GM18511 (cell line): ENCODE measurements around the gene TGM2.
A peak's percentile ranks its signal among the peaks of the same experiment; 100 is the strongest.
"Not testable (repeated sequence)": the region's sequence is repeated elsewhere in the genome, so short reads cannot be mapped to it uniquely, and the experiment has no call there.

Experiments used
- ATAC-seq: cut with Tn5 transposase; IDR thresholded peaks from one replicate; pipeline ENCODE4 v1.9.1; 2021; ENCODE audit warnings: mild to moderate bottlenecking, moderate library complexity; ENCODE audit not compliant: unreplicated experiment

Gene TGM2

DNA sequence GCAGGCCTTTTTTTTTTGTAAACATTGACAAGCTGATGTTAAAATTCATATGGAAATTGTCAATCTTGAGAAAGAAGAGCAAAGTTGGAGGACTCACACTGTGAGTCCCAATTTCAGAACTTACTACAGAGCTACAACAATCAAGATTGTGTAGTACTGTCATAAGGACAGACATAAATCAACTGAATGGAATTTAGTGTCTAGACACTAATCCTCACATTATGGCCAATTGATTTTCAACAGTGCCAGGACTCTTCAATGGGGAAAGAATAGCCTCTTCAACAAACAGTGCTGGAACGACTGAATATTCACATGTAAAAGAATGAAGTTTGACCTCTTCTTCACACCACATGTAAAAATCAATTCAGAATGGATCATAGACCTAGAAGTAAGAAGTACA, 60.8 kb downstream of the TGM2 start:
- ATAC-seq, result no peak

DNA sequence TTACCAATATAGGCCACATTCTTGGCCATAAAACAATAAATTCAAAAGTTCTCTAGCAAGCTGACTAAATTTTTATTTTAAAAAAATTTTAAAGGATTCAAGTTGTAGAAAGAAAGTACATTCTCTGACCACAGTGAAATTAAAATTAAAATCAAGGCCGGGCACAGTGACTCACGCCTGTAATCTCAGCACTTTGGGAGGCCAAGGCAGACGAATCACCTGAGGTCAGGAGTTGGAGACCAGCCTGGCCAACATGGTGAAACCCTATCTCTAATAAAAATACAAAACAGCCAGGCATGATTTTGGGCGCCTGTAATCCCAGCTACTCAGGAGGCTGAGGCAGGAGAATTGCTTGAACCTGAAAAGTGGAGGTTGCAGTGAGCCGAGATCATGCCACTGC, 62.9 kb downstream of the TGM2 start:
- ATAC-seq, result not testable (repeated sequence)

DNA sequence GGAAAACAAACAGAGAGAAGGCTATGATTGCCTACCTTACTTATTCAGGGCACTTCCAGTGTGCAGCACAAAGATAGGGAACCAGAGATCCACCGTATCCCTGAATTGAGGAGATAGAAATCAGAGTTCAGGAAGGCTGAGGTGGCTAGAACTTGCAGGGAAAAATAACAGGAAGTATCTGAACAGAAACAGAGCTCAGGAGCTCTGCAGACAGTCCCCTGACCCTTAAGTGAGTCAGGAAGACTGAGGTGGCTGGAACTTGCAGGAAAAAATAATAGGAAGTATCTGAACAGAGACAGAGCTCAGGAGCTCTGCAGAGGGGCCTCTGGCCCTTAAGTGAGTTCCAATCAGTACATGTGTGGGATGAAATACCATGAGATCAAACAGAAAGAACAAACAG, 66.1 kb downstream of the TGM2 start:
- ATAC-seq, result no peak

DNA sequence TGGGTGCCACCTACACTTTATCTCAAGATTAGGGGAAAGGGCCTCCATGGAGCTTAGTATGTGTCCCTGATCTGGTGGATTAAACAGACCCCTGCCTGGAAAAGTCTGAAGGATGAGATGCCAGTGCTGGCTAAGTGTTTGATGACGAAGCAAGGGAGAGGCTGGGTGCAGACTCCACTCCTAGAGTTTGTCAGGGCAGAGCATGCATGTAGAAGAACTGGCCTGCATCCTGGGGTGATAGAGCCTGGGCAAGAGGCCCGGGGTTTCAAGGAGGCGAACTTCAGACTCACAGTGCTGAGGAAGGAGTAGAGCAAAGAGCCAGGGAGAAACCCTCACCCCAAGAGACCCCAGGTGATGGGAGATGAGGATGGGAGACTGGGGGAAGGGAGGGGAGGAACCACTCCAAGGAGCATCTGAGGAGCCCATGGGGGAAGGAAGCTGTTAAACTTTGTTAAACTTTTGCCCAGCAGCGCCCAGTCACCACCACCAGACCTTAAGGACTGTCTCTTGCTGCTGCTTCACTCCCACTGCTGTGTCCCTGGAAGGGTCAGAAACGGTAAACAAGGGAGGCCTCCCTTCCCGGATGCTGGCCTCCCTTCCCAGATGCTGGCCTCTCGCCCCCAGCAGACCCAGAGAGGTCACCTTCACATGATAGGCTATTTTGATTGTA, 69.9 kb downstream of the TGM2 start:
- ATAC-seq, result no peak

DNA sequence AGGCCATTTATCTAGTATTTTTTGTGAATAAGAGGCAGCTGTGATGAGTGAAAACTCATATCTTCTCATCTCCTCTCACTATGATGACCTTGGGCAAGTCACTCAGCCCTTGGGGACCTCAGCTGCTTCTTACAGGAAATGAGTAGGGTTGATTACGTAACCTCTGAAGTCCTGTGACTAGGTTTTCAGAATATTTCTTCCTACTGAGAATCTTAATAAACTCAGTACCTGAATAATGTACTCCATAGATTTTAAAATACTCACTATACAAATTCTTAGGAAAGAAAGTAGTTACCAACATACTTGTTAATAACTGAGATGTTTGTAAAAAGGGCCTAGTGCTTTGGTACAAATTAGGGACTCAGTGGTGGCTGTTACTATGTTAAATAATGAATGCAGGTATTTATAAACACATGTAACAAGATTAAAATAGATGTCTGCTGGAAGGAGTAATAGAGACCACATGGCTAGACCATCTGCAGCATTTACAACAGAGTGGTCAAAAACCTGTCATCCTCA, 70.6 kb downstream of the TGM2 start:
- peak; percentile 74 for ATAC-seq

DNA sequence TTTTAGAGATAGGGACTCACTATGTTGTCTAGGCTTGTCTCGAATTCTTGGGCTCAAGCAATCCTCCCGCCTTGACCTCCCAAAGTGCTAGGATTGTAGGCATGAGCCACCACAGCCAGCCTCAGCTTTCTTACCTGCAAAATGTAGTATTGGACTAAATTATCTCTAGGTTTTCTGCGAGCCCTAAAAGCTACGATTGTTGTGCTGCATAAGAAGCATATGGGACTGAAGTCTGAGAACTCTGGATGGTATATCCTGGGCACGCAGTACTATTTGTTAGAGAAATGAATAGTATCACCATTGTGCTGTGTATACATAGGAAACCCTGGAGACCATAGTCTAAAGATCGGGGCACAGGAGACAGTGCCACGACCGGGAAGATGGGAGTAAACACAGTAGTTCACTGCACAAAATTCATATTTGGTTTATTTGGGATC, 71.4 kb downstream of the TGM2 start:
- no peak for ATAC-seq

DNA sequence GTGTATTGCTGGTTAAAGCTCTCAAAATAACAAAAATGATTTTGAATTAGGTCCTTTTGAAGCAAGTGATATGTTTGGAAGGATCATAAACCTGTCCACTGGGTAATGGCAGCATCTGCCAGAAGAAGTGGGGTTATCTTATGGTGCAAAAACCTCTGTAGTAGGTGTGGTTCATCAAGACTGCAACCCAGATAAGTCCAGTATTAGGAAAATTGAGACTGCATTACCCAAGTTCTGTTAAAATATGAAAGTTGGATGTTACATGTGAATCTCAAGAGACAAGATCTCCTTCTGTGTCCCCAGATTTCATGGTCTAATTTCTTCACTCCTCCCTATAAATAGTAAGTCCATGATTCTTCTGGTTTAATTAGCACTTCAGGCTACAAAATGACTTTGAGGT, 72.2 kb downstream of the TGM2 start:
- ATAC-seq, result no peak

DNA sequence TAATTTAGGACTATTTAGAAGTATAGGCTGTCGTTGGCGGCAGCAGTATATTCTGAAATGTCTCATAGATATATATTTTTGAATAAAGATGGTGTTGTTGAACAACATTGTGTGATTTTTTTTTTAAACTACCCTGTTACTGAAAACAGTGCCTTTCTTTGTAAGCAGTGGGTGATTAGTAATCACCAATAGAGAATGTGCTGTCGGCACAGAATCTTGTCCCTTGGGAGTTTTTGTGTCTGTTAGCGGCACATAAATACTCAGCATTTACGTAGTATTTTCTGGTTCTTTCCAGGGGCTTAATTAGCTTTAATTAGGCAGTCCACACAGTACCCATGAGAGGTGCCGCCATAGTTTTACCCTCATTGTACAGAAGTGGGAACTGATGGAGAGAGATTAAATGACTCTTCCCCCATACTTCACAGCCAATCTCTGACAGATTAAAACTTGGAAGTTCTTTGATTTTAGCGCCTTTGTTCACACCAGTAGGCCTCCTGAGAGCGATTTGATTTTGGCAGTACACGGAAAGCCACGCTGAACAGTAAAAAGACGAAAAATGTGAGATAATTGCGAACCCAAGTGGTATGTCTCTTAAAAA, 72.7 kb downstream of the TGM2 start:
- ATAC-seq, result no peak

DNA sequence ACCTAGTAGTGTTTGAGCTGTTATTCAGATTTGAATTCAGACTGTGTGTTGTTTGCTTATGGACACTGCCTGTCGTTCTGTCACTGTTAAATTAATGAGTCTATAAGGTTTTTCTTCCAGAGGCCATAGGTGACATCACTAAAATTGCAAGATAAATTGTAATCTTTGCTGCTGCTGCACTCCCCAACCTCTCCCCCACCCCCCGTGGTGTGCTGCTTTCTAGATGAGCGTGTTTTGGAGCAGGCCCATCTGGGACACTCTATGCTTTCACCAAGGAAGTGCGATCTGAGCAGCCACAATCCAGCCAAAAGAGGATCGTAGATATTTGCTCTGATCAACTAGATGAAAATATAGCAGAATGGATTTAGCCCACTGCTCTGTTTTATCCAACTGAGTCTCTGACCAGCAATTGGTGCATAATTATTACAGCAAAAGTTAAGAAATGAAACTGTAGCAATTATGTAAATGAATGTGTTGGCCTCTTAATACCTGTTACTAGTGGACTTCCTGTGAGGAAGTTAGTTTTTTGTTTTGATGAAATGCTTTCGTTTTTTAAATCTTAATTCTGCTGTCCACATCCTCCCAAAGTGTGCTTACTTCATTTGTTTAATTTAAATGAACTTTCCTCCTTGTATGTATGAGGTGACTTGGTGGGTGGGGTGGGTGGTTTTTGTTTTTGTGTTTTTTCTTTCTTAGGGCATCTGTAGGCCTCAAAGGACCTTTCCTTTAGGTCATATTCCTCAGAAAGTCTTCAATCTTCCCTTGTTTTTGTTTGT, 73.4 kb downstream of the TGM2 start:
- ATAC-seq, result no peak

DNA sequence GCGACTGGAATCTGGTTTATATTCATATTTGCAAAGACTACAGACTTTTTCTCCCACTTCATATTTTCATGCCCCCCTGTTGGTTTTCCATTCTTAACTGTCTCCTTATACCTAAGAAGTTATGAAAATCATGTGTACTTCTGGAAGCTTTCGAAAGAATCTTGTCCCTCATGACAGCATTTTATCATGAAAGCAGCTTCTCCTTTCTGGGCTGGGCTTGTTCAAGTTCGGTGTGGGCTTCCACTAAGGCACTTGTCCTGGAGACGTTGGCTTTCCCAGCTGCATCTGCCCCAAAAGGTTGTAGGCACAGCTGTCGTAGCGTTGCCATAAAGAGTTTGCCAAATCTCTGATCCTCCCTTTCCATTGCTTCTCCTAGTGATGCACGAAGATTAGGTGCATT, 75.0 kb downstream of the TGM2 start:
- ATAC-seq, result no peak

DNA sequence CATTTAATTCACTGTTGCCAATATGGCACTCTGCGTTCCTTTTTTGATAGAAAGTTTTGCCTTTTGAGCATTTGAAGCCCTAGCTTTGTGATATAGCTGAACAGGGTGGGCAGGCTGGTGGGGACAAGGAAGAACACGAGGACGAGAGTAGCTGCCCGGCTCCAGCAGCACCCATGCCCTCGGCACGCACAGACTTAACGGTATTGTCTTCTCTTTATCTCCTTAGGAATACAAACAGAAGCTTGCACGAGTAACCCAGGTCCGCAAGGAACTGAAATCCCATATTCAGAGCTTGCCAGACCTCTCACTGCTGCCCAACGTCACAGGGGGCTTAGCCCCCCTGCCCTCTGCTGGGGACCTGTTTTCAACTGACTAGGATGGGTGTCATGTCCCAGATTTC, 75.6 kb downstream of the TGM2 start:
- ATAC-seq, result no peak

DNA sequence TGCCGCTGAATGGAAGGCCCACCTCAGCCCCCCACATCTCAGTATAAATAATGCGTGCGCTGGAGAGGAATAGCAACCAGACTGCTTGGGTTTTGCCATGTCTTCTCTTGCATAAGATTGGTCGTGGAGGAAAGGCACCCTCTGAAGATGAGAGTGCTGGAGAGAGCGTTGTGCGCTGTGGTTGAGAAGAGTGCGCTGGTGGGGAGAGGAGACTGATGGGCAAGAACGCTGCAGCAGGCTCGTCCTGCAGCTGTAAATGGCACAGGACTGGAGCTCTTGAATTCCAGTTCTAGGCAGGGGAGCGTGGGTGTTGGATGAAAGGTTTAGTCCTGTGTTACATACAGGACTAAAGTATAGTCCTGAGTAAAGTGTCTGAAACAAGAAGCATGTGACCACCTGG, 80.0 kb downstream of the TGM2 start:
- ATAC-seq, result no peak

DNA sequence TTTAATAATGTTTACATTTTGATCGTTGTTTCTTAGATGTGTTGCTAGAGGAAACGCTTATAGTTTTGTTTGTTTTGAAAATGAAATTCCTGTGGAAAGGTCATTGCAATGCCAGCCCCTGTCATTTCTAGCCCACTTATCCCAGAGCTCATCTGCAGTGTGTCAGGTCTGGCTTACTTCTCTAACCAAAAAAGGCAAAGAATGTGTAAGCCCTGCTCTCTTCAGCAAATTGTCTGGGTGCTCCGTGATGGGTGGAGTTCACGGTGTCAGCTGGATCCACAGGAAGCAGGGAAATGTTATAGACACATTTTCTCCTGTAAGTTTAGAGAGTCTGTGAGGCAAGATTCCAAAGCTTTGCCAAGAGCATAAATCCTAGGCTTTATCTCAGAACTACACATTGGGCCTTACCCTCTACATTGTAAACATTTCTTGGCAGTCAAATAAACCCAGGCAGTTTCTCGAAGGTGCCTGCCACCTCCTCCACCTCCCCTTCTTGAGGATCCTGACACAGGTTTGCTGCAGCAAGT, 80.6 kb downstream of the TGM2 start:
- no peak for ATAC-seq

DNA sequence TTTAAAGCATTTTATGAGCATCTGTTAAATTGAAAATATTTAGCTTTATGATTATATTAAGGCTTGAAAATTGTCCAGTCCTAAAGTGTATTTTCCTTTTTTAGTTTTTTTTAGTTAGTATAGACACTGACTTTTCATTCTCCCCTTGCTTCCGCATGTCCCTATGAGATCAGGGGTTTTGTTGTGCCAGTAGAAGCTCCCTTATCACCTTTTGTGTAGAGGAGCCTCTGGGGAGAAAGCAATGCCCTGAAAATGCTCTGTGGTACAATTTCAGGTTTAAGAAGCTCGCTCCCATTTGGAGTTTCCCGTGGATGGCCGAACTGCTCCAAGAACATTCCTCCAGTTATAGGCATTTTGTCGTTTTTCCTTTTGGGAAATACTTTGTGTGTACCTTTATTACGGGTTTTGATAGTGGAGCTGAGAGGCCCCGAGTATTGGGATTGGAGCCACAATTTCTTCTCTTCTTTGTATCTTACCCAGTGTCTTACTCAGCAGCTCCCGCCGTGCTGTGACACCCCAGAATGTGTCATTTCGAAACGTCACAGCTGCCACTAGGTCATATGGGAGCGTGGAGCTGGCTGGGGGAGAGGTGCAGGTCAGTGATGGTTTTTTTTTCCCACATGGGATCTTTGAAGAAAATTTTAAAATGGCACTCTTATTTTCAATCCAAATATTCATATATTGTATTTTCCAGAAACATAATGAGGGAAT, 81.6 kb downstream of the TGM2 start:
- ATAC-seq, result no peak

DNA sequence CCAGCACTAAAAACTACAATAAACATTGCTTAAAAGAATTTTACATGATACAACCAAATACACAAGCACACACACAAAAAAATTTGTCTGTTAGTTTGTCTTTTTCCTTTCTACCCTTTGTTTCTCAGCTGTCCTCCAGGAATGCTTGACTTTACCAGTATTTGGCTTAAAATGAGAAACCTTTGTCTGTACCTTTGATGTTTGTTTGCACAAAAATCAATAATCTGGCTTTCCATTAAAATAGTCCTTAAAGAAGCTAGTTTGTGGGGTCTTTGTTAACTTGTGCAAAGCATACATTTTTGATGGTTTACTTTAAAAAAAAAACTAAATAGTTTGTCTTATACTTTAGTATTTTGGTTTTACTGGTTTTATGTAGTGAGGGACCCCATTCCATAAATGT, 82.2 kb downstream of the TGM2 start:
- ATAC-seq, result no peak

DNA sequence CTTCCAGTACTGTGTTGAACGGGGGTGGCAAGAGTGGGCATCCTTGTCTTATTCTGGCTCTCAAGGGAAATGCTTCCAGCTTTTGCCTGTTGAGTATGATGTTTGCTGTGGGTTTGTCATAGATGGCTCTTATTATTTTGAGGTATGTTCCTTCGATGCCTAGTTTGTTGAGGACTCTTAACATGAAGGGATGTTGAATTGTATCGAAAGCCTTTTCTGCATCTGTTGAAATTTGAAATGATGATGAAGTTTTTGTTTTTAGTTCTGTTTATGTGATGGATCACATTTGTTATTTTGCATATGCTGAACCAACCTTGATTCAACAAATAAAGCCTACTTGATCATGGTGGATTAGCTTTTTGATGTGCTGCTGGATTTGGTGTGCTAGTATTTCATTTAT, 83.5 kb downstream of the TGM2 start:
- no peak for ATAC-seq

DNA sequence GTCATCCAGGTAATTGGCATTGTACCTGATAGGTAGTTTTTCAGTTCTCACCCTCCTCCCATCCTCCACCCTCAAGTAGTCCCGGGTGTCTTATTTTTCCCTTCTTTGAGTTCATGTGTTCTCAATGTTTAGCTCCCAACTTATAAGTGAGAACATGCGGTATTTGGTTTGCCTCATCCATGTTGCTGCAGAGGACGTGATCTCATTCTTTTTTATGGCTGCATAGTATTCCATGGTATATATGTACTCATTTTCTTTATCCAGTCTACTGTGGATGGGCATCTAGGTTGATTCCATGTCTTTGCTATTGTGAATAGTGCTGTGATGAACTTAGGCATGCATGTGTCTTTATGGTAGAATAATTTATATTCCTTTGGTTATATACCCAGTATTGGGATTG, 85.7 kb downstream of the TGM2 start:
- ATAC-seq, result no peak

DNA sequence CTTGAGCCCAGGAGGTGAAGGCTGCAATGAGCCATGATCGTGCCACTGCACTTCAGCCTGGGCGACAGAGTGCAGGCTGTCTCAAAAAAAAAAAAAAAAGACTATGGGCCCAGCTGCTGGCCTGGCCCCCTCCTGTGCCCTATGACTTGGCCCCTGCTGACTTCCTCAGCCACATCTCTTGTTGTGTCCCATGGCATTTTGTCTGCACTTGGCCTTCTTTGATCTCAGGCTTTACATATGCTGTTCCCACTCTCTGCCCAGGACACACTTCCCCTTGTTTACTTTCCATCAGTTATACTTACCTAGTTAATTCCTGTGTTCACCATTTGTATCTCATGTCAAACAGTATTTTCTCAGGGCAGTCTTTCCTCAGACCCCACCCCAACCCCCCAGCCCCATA, 87.0 kb downstream of the TGM2 start:
- ATAC-seq, result no peak
